ENCODE data around the gene HOXD9.
A peak's percentile ranks its signal among the peaks of the same experiment; 100 is the strongest.

The HOXD9 gene

DNA sequence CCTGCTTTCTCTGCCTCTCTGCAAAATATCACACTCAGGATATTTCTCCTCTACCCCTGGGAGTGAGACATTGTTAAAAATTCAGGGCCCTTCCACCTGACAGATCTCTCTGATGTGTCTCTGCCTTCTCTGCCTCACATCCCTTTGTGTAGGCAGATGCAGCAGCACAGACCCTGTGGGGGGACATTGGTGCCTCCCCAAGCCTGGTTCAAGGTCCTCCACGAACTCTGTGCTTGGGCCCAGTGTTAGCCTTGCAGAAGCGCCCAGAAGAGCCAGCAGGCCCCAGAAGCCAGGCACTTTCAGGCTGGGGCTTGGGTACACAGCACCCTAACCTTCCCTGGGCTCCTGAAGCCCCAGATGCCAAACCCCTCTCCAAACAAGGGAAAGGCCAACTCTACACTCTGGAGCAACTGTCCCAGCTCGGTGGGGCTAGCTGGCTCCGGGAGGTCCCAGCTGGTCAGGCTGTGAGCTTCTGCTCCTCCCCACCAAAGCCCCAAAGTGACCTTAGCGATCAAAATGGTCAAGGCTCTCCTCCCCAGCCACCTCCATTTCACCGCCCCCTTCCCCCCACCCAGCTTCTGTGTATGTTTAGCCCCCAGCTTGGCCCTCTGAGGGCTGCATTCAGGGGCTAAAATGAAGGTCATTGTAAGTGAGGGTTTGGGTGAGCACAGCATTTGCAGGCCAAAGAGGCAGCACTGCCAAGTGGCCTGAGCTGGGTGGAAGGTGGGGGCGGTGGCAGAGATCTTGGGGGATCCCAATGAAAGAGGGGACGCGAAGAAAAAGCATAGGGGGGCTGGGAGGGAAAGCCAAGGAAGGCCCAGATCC is 2.6 kb downstream of the HOXD9 start:
- no peak for DNase-seq
- Mint-ChIP-seq H3K36me3 (ENCODE audit: insufficient read depth) (peaks cover 56% of the 10 kb centered on the region), H3K4me3 (no peak overlapping the region), H3K9me3 (no peaks in the 10 kb centered on the region), H3K27ac (no peak overlapping the region), H3K27me3 (peaks cover 75 to 77% of the 10 kb centered on the region in 2 donors), H3K4me1 (ENCODE audit: low read depth in 2 of 2) (peaks cover 9 to 13% of the 10 kb centered on the region in 2 donors)
- no peak for ATAC-seq (replicated peaks)

- Mint-ChIP-seq H3K4me3 (no peak overlapping the region), H3K27ac (no peak overlapping the region)
Observed at GRCh38 chr2:176125772-176126054, 3.2 kb downstream of the HOXD9 start.

GRCh38 chr2:176126929-176127773 is 4.6 kb downstream of the HOXD9 start:
- H3K4me3 Mint-ChIP-seq: no peak overlapping the region
- peaks cover 9 to 15% of the 10 kb centered on the region in 2 donors for H3K4me1 Mint-ChIP-seq (ENCODE audit: low read depth in 2 of 2)
- peak; percentile 67 to 72 (median 69) for DNase-seq
- H3K27me3 Mint-ChIP-seq: peaks cover 74 to 78% of the 10 kb centered on the region in 2 donors
- peaks cover 55% of the 10 kb centered on the region for H3K36me3 Mint-ChIP-seq (ENCODE audit: insufficient read depth)
- H3K27ac Mint-ChIP-seq: no peak overlapping the region
- ATAC-seq (replicated peaks): no peak
- H3K9me3 Mint-ChIP-seq: no peaks in the 10 kb centered on the region

More at GRCh38 chr2:176125772-176126054, 3.2 kb downstream of the HOXD9 start:
- Mint-ChIP-seq H3K27me3 (peaks cover 72 to 75% of the 10 kb centered on the region in 2 donors), H3K9me3 (no peaks in the 10 kb centered on the region), H3K4me1 (ENCODE audit: low read depth in 2 of 2) (peaks cover 9 to 13% of the 10 kb centered on the region in 2 donors), H3K36me3 (ENCODE audit: insufficient read depth) (peaks cover 55% of the 10 kb centered on the region)
- no peak for ATAC-seq (replicated peaks)
- DNase-seq: no peak

DNA sequence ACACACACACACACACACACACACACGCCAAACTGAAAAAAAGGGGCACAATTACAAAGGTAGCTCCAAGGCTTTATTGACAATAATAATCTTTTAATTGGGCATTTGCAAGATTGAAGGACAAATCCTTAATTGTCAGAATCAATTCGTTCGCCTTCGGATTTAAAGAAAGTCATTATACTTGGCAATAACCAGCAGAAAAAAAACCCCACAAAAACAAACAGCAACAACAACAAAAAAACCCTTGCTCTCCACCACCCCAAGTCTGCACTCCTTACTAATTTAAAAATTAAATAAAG is 5.2 kb downstream of the HOXD9 start:
- peak overlapping the region; percentile 28 to 32 for H3K4me3 Mint-ChIP-seq
- peaks cover 10 to 19% of the 10 kb centered on the region in 2 donors for H3K4me1 Mint-ChIP-seq (ENCODE audit: low read depth in 2 of 2)
- peaks cover 55% of the 10 kb centered on the region for H3K36me3 Mint-ChIP-seq (ENCODE audit: insufficient read depth)
- ATAC-seq (replicated peaks): no peak
- peak overlapping the region; percentile 57 to 78 for H3K27ac Mint-ChIP-seq
- DNase-seq: no peak
- peaks cover 80 to 83% of the 10 kb centered on the region in 2 donors for H3K27me3 Mint-ChIP-seq
- no peaks in the 10 kb centered on the region for H3K9me3 Mint-ChIP-seq

DNA sequence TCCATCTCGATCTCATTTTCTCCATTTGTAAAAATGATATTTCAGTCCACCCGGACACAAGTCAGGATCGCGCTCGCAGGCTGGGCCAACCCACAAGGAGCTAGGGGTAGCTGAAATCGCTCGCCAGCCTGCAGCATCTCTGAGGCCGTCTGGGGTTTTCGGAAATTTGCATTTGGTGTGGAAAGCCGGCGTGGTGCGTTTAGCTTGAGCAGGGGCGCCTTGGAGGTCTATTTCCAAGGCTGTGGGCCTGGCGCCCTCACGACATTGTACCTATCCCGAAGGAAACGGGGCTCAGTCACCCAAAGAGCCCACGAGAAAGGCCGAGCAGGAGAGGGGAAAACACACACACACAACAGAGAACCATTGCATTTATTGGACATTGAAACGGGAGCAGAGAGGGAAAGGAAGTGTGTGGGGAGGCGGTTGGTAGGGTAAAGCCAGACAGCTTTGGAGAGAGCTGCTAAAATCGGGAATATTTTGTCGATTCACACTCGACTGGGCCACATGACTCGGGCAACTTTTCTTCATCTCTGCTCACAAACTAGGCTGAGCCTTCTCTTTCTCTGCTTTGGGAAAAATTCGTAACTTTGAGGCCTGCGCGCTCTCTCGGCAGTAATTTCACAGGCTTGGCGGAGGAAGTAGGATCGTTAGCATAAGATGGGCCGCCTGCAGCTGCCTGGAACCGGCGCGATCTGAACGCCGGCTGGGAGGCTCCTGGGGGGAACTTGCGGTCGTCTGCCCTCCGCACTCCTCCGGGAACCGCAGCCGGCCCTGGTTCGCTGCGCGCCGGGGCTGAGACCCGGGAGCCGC is 5.9 kb downstream of the HOXD9 start:
- H3K9me3 Mint-ChIP-seq: no peaks in the 10 kb centered on the region
- DNase-seq: no peak
- H3K36me3 Mint-ChIP-seq (ENCODE audit: insufficient read depth): peaks cover 61% of the 10 kb centered on the region

DNA sequence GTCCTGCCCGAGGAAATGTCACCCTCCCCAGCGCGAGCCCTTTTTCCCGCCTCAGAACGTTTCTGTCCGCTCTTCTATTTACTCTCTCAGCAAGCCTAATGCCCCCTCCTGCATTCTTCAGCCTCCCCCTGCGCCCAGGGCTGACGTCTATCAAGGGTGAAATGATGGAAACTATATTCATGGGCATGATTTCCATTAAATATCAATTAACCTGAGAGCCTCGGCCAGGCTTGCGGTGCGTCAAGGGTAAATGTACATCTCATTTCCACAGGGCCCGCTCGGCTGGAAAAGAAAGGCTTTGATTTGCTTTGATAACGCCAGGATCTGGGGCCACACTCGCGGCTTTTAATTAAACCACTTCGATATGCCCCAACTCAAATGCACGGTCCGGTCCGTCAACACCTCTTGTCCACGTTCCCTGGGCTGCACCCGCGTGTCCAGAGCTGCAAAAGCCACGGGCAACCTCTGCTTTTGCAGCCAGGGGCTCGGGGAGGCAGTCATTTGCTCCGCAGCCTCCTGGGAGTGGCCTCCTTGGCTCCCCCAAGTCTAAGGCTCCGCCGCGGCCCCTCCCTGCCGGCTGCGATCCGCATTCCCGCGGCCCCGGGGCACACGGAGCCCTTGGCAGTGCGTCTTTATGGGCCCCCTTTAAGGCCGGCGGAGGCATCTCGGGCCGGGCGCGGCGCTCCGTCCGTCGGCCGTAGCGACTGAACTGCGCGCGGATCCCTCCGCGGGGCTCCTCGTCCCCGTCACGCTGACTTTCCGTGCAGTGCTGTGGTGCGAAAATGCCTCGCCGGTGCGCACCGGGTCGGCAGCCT is 6.7 kb downstream of the HOXD9 start, which contains the start of gene HOXD8:
TSS of gene HOXD8 (plus strand) at position 724 of the 815 bp plus-strand sequence. CDS start 662 bp downstream, outside the sequence.
- ATAC-seq (replicated peaks): no peak
- peaks cover 55% of the 10 kb centered on the region for H3K36me3 Mint-ChIP-seq (ENCODE audit: insufficient read depth)
- peak within 1 kb of the TSS; percentile 54 to 64 for H3K4me3 Mint-ChIP-seq
- no peaks in the 10 kb centered on the region for H3K9me3 Mint-ChIP-seq
- H3K27me3 Mint-ChIP-seq: peaks cover 86 to 89% of the 10 kb centered on the region in 2 donors
- H3K27ac Mint-ChIP-seq: peak within 1 kb of the TSS; percentile 78 to 91
- H3K4me1 Mint-ChIP-seq (ENCODE audit: low read depth in 2 of 2): peaks cover 13 to 19% of the 10 kb centered on the region in 2 donors
- DNase-seq: no peak

More for the DNA sequence above, 5.9 kb downstream of the HOXD9 start:
- H3K4me1 Mint-ChIP-seq (ENCODE audit: low read depth in 2 of 2): peaks cover 13 to 19% of the 10 kb centered on the region in 2 donors
- peak overlapping the region; percentile 28 to 32 for H3K4me3 Mint-ChIP-seq
- ATAC-seq (replicated peaks): no peak
- peaks cover 86 to 89% of the 10 kb centered on the region in 2 donors for H3K27me3 Mint-ChIP-seq
- peak overlapping the region; percentile 57 to 78 for H3K27ac Mint-ChIP-seq

- H3K27ac Mint-ChIP-seq: no peak overlapping the region
- peak; percentile 3 for ATAC-seq (replicated peaks)
- no peaks in the 10 kb centered on the region for H3K9me3 Mint-ChIP-seq
- no peak for DNase-seq
- H3K4me1 Mint-ChIP-seq (ENCODE audit: low read depth in 2 of 2): peaks cover 13 to 19% of the 10 kb centered on the region in 2 donors
- H3K27me3 Mint-ChIP-seq: peaks cover 86 to 89% of the 10 kb centered on the region in 2 donors
- H3K4me3 Mint-ChIP-seq: peak overlapping the region in 1 of 2 donors; percentile 40
- H3K36me3 Mint-ChIP-seq (ENCODE audit: insufficient read depth): peaks cover 49% of the 10 kb centered on the region
Observed at GRCh38 chr2:176129813-176130146, 7.3 kb downstream of the HOXD9 start.

DNA sequence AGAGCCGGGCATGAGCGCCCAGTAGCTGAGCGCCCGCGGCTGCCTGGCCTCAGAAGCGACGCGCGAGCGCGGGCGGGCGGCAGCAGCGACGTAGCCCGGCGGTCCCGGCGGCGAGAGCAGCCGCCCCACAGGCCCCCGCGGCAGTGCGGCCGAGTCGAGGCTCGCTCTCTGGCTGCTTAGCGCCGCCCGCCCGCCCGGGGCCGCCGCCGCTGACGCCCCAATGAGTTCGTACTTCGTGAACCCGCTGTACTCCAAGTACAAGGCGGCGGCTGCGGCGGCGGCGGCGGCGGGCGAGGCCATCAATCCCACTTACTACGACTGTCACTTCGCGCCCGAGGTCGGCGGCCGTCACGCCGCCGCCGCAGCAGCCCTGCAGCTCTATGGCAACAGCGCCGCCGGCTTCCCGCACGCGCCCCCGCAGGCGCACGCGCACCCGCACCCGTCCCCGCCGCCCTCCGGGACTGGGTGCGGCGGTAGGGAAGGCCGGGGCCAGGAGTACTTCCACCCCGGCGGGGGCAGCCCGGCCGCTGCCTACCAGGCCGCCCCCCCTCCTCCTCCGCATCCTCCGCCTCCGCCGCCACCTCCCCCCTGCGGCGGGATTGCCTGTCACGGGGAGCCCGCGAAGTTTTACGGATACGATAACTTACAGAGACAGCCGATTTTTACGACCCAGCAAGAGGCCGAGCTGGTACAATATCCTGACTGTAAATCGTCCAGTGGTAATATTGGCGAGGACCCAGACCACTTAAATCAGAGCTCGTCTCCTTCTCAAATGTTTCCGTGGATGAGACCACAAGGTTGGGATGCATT is 7.8 kb downstream of the HOXD9 start:
- ATAC-seq (replicated peaks) (peak; percentile 40), DNase-seq (no peak)
- Mint-ChIP-seq H3K4me1 (ENCODE audit: low read depth in 2 of 2) (peaks cover 13 to 19% of the 10 kb centered on the region in 2 donors), H3K36me3 (ENCODE audit: insufficient read depth) (peaks cover 46% of the 10 kb centered on the region), H3K27me3 (peaks cover 86 to 89% of the 10 kb centered on the region in 2 donors), H3K9me3 (no peaks in the 10 kb centered on the region), H3K27ac (peak overlapping the region in 1 of 2 donors; percentile 91), H3K4me3 (peak overlapping the region; percentile 54 to 64)

GRCh38 chr2:176130957-176131847 is 8.7 kb downstream of the HOXD9 start:
- no peak for ATAC-seq (replicated peaks)
- DNase-seq: no peak
- Mint-ChIP-seq H3K4me3 (peak overlapping the region; percentile 54 to 69), H3K27me3 (peaks cover 86 to 89% of the 10 kb centered on the region in 2 donors), H3K27ac (peak overlapping the region in 1 of 2 donors; percentile 91), H3K36me3 (ENCODE audit: insufficient read depth) (peaks cover 48% of the 10 kb centered on the region), H3K9me3 (no peaks in the 10 kb centered on the region), H3K4me1 (ENCODE audit: low read depth in 2 of 2) (peaks cover 22 to 25% of the 10 kb centered on the region in 2 donors)

DNA sequence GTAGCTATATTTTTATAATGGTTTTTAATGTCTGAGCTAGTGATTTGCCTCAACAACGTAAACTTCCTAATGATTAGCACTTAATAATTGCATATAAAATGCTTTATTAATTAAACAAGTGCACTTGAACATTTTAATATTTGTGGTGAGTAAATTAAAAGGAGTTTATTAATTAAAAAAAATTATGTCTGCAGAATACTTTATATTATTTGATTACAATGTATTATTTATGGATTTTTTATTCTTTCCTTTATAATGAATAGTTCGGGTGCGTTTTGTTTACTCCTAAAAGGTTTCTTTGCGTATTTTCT is 9.3 kb downstream of the HOXD9 start:
- no peaks in the 10 kb centered on the region for H3K9me3 Mint-ChIP-seq
- no peak for ATAC-seq (replicated peaks)
- peaks cover 49% of the 10 kb centered on the region for H3K36me3 Mint-ChIP-seq (ENCODE audit: insufficient read depth)
- no peak overlapping the region for H3K27ac Mint-ChIP-seq
- peaks cover 22 to 25% of the 10 kb centered on the region in 2 donors for H3K4me1 Mint-ChIP-seq (ENCODE audit: low read depth in 2 of 2)
- peaks cover 81 to 89% of the 10 kb centered on the region in 2 donors for H3K27me3 Mint-ChIP-seq
- no peak for DNase-seq
- peak overlapping the region in 1 of 2 donors; percentile 69 for H3K4me3 Mint-ChIP-seq

Data from effector memory CD8-positive, alpha-beta T cell (primary cell).